ENCODE measurements around the gene IFT74.

DNA sequence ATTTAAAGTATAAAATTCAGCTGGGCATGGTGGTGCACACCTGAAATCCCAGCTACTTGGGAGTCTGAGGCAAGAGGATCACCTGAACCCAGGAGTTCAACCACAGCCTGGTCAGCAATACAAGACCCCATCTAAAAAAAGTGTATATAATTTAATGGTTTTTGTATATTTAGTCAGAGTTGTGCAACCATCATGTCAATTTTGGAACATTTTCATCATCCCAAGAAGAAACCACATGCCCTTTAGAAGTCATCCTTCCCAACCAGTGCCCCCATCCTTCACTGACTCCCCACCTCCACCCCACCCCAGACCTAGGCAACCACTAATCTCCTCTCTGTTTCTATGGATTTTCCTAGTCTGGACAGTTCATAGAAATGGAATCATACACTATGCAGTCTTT lies 134.0 kb downstream of the IFT74 start:
- TF ChIP-seq EZH2 (IDR thresholded peaks at IDR 0.05; ENCODE audit: borderline replicate concordance, low read length): no peak
- TF ChIP-seq, protein P1, sequence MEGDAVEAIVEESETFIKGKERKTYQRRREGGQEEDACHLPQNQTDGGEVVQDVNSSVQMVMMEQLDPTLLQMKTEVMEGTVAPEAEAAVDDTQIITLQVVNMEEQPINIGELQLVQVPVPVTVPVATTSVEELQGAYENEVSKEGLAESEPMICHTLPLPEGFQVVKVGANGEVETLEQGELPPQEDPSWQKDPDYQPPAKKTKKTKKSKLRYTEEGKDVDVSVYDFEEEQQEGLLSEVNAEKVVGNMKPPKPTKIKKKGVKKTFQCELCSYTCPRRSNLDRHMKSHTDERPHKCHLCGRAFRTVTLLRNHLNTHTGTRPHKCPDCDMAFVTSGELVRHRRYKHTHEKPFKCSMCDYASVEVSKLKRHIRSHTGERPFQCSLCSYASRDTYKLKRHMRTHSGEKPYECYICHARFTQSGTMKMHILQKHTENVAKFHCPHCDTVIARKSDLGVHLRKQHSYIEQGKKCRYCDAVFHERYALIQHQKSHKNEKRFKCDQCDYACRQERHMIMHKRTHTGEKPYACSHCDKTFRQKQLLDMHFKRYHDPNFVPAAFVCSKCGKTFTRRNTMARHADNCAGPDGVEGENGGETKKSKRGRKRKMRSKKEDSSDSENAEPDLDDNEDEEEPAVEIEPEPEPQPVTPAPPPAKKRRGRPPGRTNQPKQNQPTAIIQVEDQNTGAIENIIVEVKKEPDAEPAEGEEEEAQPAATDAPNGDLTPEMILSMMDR (conservative IDR thresholded peaks at IDR 0.05 in 1 of 2, IDR thresholded peaks at IDR 0.05 in 1 of 2; ENCODE audit: extremely low read depth in 1 of 2, insufficient read depth in 1 of 2, low read depth in 1 of 2, low read length in 2 of 2): no peak

Data from mammary epithelial cell (primary cell).